Measurements from ENCODE around the gene TRAPPC1. TPM values are rescaled to one million over a fixed set of nuclear protein-coding genes. Genes with fewer than 3 reads are reported as not detected.

Gene TRAPPC1
- total and polyA plus RNA-seq, 2 of the 4 experiments (the other 2 are of a cell fraction): 50.4 to 303 TPM

- no TSS peak for BruUV-seq (replicated peaks)
- H3K36me3 ChIP-seq (ENCODE audit: control insufficient read depth, insufficient read depth, low read length): no peaks in the 10 kb centered on the region
- ATAC-seq (ENCODE audit: low read depth) (no peak; the same call in 1 of the 2 replicates), DNase-seq (no peak)
- peak overlapping the region; percentile 61 for H3K4me2 ChIP-seq (ENCODE audit: low read depth, low read length)
- in situ Hi-C loops (cut with MboI; ENCODE audit: low sequenced_read_pairs) (no loop called here), dilution Hi-C loops (cut with HindIII; ENCODE audit: low sequenced_read_pairs, unreplicated experiment) (no loop called here), intact Hi-C loops (cut with micrococcal nuclease) (no loop called here)
- WGBS, 2 experiments (ENCODE audit: extremely low coverage in 2 of 2, insufficient read length in 1 of 2): 78% methylated on average over 3 of the region's 16 CpGs; no CpG with 5 or more reads in 1 of the 2 experiments
- H3K9me3 ChIP-seq (ENCODE audit: control insufficient read depth, insufficient read depth, low read length): no peaks in the 10 kb centered on the region
- H3K79me1 ChIP-seq (ENCODE audit: low read depth in 1 of 2, low read length in 2 of 2): no peaks in the 10 kb centered on the region
- H2AK9ac ChIP-seq (replicated peaks; ENCODE audit: low read depth, low read length, poor library complexity): peak overlapping the region; percentile 33
- peak overlapping the region; percentile 19 for H3K27ac ChIP-seq (ENCODE audit: insufficient read depth, low read length)
- H4K20me1 ChIP-seq (ENCODE audit: insufficient read depth, low read length): no peaks in the 10 kb centered on the region
- H3K4ac ChIP-seq (ENCODE audit: low read depth, low read length): peak overlapping the region; percentile 86
- no peaks in the 10 kb centered on the region for H3K27me3 ChIP-seq (ENCODE audit: control insufficient read depth, insufficient read depth, low read length)
- H3K18ac ChIP-seq (ENCODE audit: low read depth, low read length): peak overlapping the region; percentile 10
- TF ChIP-seq CTCF (conservative IDR thresholded peaks at IDR 0.05; ENCODE audit: low read depth, low read length) (no peak), MAZ (IDR thresholded peaks at IDR 0.05; ENCODE audit: borderline replicate concordance, low read depth, low read length) (no peak), MXI1 (IDR thresholded peaks at IDR 0.05; ENCODE audit: borderline replicate concordance, low read depth, low read length) (no peak)
- H2BK5ac ChIP-seq (ENCODE audit: low read depth, low read length, poor library complexity, severe bottlenecking): no peak overlapping the region
- peak overlapping the region; percentile 45 for H4K91ac ChIP-seq (ENCODE audit: insufficient read depth, low read depth, low read length)
- H4K5ac ChIP-seq (ENCODE audit: low read depth, low read length): peak overlapping the region; percentile 98
- peaks cover 9% of the 10 kb centered on the region for H3K9me1 ChIP-seq (ENCODE audit: insufficient read depth, low read length)
- 0 out of 2 replicates have a peak overlapping the region, but pooled peaks have one; percentile 8 for H3K56ac ChIP-seq (ENCODE audit: extremely low read depth, insufficient read depth, low read length)
- H2AFZ ChIP-seq (replicated peaks; ENCODE audit: low read length, poor library complexity): peak overlapping the region; percentile 90
- H3K23ac ChIP-seq (ENCODE audit: low read depth, low read length): peak overlapping the region; percentile 67; the same call in 1 of the 2 replicates
- H3K4me1 ChIP-seq (ENCODE audit: control insufficient read depth, insufficient read depth, low read length): peaks cover 2% of the 10 kb centered on the region; the same call in 1 of the 2 replicates
- POLR2A ChIA-PET (ENCODE audit: unreplicated experiment): no interaction called here
- CTCF ChIA-PET: no interaction called here
- peak overlapping the region; percentile 94 to 99 for H4K8ac ChIP-seq (ENCODE audit: low read depth in 2 of 2, low read length in 2 of 2)
- H2BK15ac ChIP-seq (ENCODE audit: low read depth, low read length): 0 out of 3 replicates have a peak overlapping the region, but pooled peaks have one; percentile 3
- peak overlapping the region; percentile 30; the same call in 1 of the 2 replicates for H3K4me3 ChIP-seq (ENCODE audit: insufficient read depth, low read depth, low read length)
- peak overlapping the region; percentile 62 for H3K9ac ChIP-seq (ENCODE audit: low read depth, low read length)
- H2BK20ac ChIP-seq (ENCODE audit: low read depth, low read length): no peak overlapping the region
- 0 out of 2 replicates have a peak overlapping the region, but pooled peaks have one; percentile 59 for H2AK5ac ChIP-seq (ENCODE audit: low read depth, low read length)
- peak overlapping the region; percentile 87 for H3K14ac ChIP-seq (replicated peaks; ENCODE audit: low read depth, low read length)
- H2BK120ac ChIP-seq (ENCODE audit: low read depth, low read length): peak overlapping the region; percentile 32
Observed at GRCh38 chr17:7922269-7922844, 9.4 kb downstream of the TRAPPC1 start.

Data from IMR-90 (cell line).